Measurements from ENCODE around the gene EPN3.
A peak's percentile ranks its signal among the peaks of the same experiment; 100 is the strongest.

The EPN3 gene

DNA sequence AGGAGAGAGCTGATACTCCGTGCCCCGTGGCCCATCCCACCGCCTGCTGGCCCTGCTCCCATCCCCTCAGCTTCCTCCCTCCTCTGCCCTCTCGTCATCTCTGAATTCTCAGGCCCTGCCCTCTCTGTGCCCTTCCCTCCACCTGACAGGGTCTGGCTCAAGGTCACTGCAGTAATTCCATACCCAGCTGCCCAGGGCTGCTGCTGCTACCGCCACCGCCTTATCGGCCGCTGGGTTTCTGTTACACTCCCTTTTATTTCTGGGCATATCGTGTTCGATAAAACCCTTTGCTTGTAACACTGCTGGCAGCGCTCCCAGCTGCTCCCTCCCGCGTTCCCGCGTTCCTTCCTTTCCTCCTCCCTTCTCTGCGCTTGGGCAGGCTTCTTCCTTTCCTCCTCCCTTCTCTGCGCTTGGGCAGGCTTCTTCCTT lies 1.2 kb downstream of the EPN3 start:
- H3K9me3 Mint-ChIP-seq, result no peaks in the 10 kb centered on the region
- H3K27me3 Mint-ChIP-seq, result peaks cover 83% of the 10 kb centered on the region
- H3K27ac Mint-ChIP-seq, result no peak overlapping the region
- H3K4me1 Mint-ChIP-seq, result peaks cover 10% of the 10 kb centered on the region
- H3K4me3 Mint-ChIP-seq, result no peak overlapping the region
- H3K36me3 Mint-ChIP-seq, result no peaks in the 10 kb centered on the region
- CTCF ChIA-PET, result interaction anchor here (0.7 to 0.9 kb wide), 2 partner anchors 28 to 52 kb away, joined by 3 read pairs; no protein-coding TSS in a partner anchor
- DNase-seq, result no peak

GRCh38 chr17:50534222-50534978 lies 1.9 kb downstream of the EPN3 start:
- H3K4me3 Mint-ChIP-seq, result no peak overlapping the region
- H3K4me1 Mint-ChIP-seq, result peaks cover 10% of the 10 kb centered on the region
- CTCF ChIA-PET, result no interaction called here
- H3K27me3 Mint-ChIP-seq, result peaks cover 76% of the 10 kb centered on the region
- DNase-seq, result no peak
- no peaks in the 10 kb centered on the region for H3K36me3 Mint-ChIP-seq
- no peak overlapping the region for H3K27ac Mint-ChIP-seq
- no peaks in the 10 kb centered on the region for H3K9me3 Mint-ChIP-seq

- CTCF ChIA-PET, result interaction anchor here (1.0 kb wide), 1 partner anchor 91 kb away, joined by 3 read pairs; no protein-coding TSS in a partner anchor
- H3K27ac Mint-ChIP-seq, result no peak overlapping the region
- H3K27me3 Mint-ChIP-seq, result peaks cover 73% of the 10 kb centered on the region
- no peaks in the 10 kb centered on the region for H3K36me3 Mint-ChIP-seq
- no peak for DNase-seq
- no peak overlapping the region for H3K4me3 Mint-ChIP-seq
- H3K4me1 Mint-ChIP-seq, result peaks cover 10% of the 10 kb centered on the region
- no peaks in the 10 kb centered on the region for H3K9me3 Mint-ChIP-seq
These were observed 2.4 kb downstream of the EPN3 start for GRCh38 chr17:50534979-50535326.

DNA sequence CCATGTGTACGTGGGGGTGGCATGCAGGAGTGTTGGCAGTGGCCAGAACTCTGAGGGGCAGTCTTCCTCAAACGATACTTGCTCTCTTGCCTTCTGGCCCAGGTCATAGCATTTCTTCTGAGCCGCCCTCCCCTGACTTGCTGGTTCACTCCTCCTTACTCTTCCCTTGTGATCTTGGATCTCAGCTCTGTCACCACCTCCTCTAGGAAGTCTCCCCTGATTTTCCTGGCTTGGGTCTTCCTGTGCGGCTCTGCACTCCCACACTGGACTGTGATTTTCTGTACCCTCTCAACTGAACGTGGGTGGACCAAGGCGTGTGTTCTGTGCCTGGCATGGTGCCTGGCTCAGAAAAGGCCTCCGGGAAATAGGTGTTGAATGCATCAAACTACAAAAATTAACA lies 2.9 kb downstream of the EPN3 start:
- H3K27me3 Mint-ChIP-seq, result peaks cover 68% of the 10 kb centered on the region
- CTCF ChIA-PET, result interaction anchor here (1.0 kb wide), 1 partner anchor 90 kb away, joined by 3 read pairs; no protein-coding TSS in a partner anchor
- DNase-seq, result no peak
- no peaks in the 10 kb centered on the region for H3K36me3 Mint-ChIP-seq
- H3K4me3 Mint-ChIP-seq, result no peak overlapping the region
- H3K9me3 Mint-ChIP-seq, result no peaks in the 10 kb centered on the region
- peaks cover 12% of the 10 kb centered on the region for H3K4me1 Mint-ChIP-seq
- no peak overlapping the region for H3K27ac Mint-ChIP-seq

GRCh38 chr17:50536683-50537646 lies 4.4 kb downstream of the EPN3 start:
- CTCF ChIA-PET, result no interaction called here
- Mint-ChIP-seq H3K27ac (no peak overlapping the region), H3K36me3 (no peaks in the 10 kb centered on the region), H3K9me3 (no peaks in the 10 kb centered on the region), H3K4me1 (peaks cover 16% of the 10 kb centered on the region), H3K27me3 (peaks cover 61% of the 10 kb centered on the region), H3K4me3 (no peak overlapping the region)
- DNase-seq, result no peak

DNA sequence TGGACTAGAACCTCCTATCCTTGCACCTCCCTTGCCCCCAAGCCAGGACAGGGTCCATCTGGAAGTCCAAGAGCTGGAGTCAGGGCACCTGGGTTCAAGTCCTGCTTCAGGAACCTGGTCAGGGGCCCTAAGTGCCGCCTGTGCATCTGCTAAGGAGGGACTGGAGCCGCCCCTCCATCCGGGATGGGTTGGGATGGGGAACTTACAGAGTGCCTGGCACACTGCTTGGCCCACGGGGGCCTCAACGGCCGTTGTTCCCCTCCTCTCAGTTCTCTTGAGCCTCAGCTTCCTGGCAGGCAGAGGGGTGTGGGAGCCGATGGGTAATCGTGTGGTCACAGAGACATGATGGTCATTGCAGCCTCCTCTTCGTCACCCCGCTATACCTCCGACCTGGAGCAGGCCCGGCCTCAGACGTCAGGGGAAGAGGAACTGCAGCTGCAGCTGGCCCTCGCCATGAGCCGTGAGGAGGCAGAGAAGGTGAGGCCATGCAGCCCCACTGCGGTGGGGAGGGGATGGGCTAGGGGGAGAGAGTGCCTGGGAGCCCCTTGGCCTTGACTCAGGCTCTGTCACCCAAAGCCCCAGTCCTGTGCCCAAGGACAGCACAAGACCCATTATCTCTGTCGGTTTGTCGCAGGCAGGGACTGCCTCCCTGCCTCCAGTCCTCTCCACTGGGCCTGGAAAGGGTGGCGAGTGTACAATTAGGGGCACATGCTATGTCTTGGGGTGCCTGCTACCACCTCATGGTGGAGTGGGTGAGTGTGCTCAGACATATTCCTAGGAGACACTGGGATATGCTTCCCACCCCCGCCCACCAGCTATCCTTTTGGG lies 5.4 kb downstream of the EPN3 start:
- Mint-ChIP-seq H3K9me3 (no peaks in the 10 kb centered on the region), H3K4me1 (peaks cover 24% of the 10 kb centered on the region), H3K27ac (no peak overlapping the region), H3K4me3 (no peak overlapping the region), H3K27me3 (peaks cover 54% of the 10 kb centered on the region), H3K36me3 (no peaks in the 10 kb centered on the region)
- no peak for DNase-seq
- CTCF ChIA-PET, result no interaction called here

DNA sequence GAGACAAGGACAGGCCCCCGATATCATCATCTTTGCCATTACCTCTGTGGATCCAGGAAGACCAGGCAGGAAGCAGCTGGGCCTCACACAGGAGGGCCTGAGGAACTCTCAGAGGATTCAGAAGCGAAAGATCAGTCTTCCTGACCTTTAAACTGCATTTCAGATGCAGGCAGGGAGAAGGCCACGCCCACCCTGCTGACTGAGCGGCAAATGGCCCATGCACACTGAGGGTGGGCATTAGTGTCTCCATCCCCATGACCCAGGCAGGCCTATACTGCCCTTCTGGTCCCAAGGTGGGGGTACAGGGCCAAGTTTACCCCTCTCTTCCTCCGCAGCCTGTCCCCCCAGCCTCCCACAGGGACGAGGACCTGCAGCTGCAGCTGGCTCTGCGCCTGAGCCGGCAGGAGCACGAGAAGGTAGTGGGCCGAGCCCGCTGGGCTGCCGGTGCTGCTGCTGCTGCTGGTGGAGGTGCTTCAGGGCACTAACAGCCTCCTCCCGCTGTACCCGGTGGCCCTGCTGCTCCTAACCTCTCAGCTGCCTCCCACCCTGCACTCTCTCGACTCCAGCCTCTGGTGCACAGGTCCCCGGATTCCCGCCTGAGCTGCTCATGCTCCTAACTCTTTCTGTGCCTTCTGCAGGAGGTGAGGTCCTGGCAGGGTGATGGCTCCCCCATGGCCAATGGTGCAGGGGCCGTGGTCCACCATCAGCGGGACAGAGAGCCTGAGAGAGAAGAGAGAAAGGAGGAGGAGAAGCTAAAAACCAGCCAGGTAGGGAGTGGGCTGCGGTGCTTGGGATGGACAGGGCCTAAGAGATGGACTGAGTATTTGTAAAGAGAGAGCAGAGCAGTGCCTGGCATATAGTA lies 6.2 kb downstream of the EPN3 start:
- CTCF ChIA-PET, result no interaction called here
- Mint-ChIP-seq H3K36me3 (no peaks in the 10 kb centered on the region), H3K9me3 (no peaks in the 10 kb centered on the region), H3K4me1 (peaks cover 20% of the 10 kb centered on the region), H3K27me3 (peaks cover 46% of the 10 kb centered on the region), H3K27ac (no peak overlapping the region), H3K4me3 (no peak overlapping the region)
- no peak for DNase-seq

DNA sequence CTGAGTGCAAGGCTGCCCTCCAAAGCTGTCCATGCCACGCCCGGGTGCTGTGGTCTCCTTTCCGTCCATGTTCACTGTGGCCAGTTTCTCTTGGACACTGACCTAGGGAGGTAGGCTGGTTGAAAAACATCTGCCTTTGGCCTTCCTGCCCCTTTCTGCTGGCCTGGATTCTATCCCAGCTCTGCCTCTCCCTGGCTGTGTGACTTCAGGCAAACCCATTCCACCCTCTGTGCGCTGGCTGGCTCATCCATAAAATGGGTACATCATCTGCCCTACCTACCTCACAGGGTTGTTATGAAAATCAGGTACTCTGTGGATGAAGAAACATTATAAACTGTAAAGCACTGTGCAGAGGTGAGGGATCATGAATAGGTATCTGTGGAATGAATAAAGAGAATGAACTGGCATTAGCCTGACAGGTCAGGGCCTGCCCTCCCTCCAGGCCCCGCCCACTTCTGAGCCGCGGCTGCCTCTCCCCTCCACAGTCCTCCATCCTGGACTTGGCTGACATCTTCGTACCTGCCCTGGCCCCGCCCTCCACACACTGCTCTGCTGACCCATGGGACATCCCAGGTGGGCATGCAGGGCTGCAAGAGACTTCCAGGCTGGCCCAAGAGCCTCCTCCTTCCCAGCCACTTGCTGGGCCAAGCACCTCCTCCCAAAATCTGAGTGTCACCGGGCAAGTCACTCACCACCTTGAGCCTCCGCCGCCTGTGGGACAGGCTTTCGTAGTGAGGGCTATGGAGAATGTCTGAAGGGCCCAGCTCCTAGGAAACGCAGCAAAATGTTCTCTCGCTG lies 7.4 kb downstream of the EPN3 start:
- DNase-seq, result no peak
- Mint-ChIP-seq H3K4me3 (peak overlapping the region; percentile 1), H3K9me3 (no peaks in the 10 kb centered on the region), H3K36me3 (no peaks in the 10 kb centered on the region), H3K27ac (no peak overlapping the region), H3K4me1 (peaks cover 23% of the 10 kb centered on the region), H3K27me3 (peaks cover 46% of the 10 kb centered on the region)
- CTCF ChIA-PET, result no interaction called here

DNA sequence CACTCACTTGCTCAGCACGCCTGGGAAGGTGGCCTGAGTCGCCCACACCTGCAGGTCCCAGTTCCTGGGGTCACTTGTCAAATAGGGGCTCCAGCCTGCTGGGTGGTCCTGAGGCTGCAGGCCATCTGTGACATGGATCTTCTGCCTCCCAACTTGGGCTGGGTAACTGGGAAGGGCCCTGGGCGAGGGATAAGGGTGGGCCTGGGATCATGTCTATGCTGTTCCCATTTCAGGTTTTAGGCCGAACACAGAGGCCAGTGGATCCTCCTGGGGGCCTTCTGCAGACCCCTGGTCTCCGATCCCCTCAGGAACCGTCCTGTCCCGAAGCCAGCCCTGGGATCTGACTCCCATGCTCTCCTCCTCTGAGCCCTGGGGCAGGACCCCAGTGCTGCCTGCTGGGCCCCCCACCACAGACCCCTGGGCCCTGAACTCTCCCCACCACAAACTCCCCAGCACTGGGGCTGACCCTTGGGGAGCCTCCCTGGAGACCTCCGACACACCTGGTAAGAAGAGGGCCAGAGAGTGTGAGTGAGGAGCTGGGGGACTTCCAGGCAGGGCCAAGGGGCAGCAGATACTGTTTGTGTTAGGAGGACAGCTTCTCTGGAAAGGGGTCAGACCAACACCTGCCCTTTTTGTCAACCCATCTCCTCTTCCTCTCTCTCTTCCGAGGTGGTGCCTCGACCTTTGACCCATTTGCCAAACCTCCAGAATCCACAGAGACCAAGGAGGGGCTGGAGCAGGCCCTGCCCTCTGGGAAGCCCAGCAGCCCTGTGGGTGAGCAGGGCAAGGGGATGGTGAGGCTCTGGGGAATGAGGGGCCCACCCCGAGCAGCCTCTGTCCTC lies 8.2 kb downstream of the EPN3 start:
- Mint-ChIP-seq H3K27ac (no peak overlapping the region), H3K27me3 (peaks cover 46% of the 10 kb centered on the region), H3K4me1 (peaks cover 23% of the 10 kb centered on the region), H3K4me3 (peak overlapping the region; percentile 77), H3K9me3 (no peaks in the 10 kb centered on the region), H3K36me3 (no peaks in the 10 kb centered on the region)
- CTCF ChIA-PET, result interaction anchor here (1.1 to 4.0 kb wide), 5 partner anchors 10 to 90 kb away, joined by 3 to 21 read pairs (median 8); no protein-coding TSS in a partner anchor
- no peak for DNase-seq

- Mint-ChIP-seq H3K4me3 (peak overlapping the region; percentile 77), H3K27me3 (peaks cover 47% of the 10 kb centered on the region), H3K4me1 (peaks cover 23% of the 10 kb centered on the region), H3K9me3 (no peaks in the 10 kb centered on the region), H3K27ac (no peak overlapping the region), H3K36me3 (no peaks in the 10 kb centered on the region)
- CTCF ChIA-PET, result interaction anchor here (1.0 to 4.0 kb wide), 7 partner anchors 10 to 89 kb away, joined by 3 to 21 read pairs (median 4); no protein-coding TSS in a partner anchor
- no peak for DNase-seq
These were observed 8.8 kb downstream of the EPN3 start for GRCh38 chr17:50541402-50541715.

GRCh38 chr17:50541716-50542688 lies 9.5 kb downstream of the EPN3 start:
- no peaks in the 10 kb centered on the region for H3K9me3 Mint-ChIP-seq
- DNase-seq, result peak; percentile 88
- H3K27me3 Mint-ChIP-seq, result peaks cover 48% of the 10 kb centered on the region
- H3K27ac Mint-ChIP-seq, result peak overlapping the region; percentile 62
- H3K4me3 Mint-ChIP-seq, result peak overlapping the region; percentile 77
- H3K36me3 Mint-ChIP-seq, result no peaks in the 10 kb centered on the region
- CTCF ChIA-PET, result interaction anchor here (0.7 to 4.0 kb wide), 14 partner anchors 9 to 89 kb away, joined by 3 to 21 read pairs (median 4); no protein-coding TSS in a partner anchor
- H3K4me1 Mint-ChIP-seq, result peaks cover 25% of the 10 kb centered on the region

Data from activated naive CD4-positive, alpha-beta T cell treated with anti-CD3 and anti-CD28 coated beads, Interleukin-2, amount 10 ng/mL, durations not matched to agents 7 days and 5 days (primary cell).